Mucosa of stomach (tissue), 1 donor: ENCODE measurements around the gene OSBPL10.

Source experiments
- H3K27me3 ChIP-seq: one replicate; pipeline ENCODE4 v1.7.0; 2013; ENCODE audit warnings: mild to moderate bottlenecking, low read length; ENCODE audit not compliant: control insufficient read depth, insufficient read depth
- H3K36me3 ChIP-seq: one replicate; pipeline ENCODE4 v1.7.0; 2013; ENCODE audit warnings: low read length; ENCODE audit not compliant: control insufficient read depth, insufficient read depth
- H3K4me1 ChIP-seq: one replicate; pipeline ENCODE4 v1.7.0; 2013; ENCODE audit warnings: mild to moderate bottlenecking, low read length; ENCODE audit not compliant: control insufficient read depth, insufficient read depth
- H3K4me3 ChIP-seq: one replicate; pipeline ENCODE4 v1.7.0; 2013; ENCODE audit warnings: low read length
- H3K9ac ChIP-seq: one replicate; pipeline ENCODE4 v1.7.0; 2013; ENCODE audit warnings: mild to moderate bottlenecking, low read length, moderate library complexity
- H3K9me3 ChIP-seq: one replicate; pipeline ENCODE4 v1.7.0; 2013; ENCODE audit warnings: mild to moderate bottlenecking, low read length, moderate library complexity; ENCODE audit not compliant: control insufficient read depth
- donor health status: Pancreatic carcinoma.

Gene OSBPL10

DNA sequence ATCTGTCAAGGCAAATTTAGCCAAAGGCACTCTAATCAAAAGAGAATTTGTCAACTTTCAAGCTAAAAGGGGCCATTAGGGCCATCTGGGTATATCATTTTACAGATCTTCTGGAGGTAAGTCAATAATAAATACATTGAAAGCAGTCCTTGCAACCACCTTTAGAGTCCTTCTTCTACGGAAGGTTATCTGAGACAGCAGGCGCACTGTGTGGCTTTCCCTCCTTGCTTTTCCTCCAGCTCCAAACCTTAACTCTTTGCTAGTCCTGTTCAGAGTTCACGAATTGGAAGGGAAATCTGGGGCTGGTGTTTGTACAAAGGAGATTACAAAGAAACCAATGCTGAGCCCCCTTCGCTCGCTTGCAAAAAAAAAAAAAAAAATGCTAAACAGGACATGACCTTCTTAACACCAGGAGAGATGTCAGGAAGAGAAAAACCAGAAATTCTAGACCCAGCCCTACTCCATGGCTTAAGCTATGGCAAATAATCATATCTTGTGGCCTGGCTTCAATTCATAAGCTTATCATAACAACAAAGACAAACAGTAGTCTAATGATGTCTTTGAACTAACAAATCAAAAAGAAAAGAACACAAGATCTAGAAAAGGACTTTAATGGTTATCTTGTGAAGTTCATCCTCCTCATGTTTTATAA lies 232.7 kb downstream of the OSBPL10 start:
- Histone ChIP-seq H3K9me3 (no peaks in the 10 kb centered on the region), H3K9ac (no peak overlapping the region), H3K27me3 (no peaks in the 10 kb centered on the region), H3K4me1 (no peaks in the 10 kb centered on the region), H3K4me3 (no peak overlapping the region), H3K36me3 (no peaks in the 10 kb centered on the region)

DNA sequence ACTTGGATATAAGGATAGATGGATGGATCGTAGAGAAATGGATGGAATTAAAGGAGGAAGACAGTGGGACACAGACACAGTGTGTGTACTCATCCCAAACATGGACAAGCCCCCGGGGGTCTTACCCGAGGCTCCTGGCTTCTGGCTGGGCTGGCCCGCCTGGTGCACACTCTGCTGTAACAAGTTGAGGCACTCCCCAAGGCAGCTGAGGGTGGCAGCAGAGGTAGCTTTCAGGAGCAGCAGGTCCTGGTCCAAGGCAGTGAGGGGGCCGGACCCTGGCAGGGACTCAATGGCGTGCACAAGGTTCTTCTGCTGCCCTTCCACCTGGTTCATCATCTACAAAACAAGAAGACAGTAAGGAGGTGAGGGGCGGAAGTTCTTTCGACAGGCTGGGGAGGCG lies 233.3 kb downstream of the OSBPL10 start:
- Histone ChIP-seq H3K27me3 (no peaks in the 10 kb centered on the region), H3K4me1 (no peaks in the 10 kb centered on the region), H3K9ac (no peak overlapping the region), H3K9me3 (no peaks in the 10 kb centered on the region), H3K4me3 (no peak overlapping the region), H3K36me3 (no peaks in the 10 kb centered on the region)

DNA sequence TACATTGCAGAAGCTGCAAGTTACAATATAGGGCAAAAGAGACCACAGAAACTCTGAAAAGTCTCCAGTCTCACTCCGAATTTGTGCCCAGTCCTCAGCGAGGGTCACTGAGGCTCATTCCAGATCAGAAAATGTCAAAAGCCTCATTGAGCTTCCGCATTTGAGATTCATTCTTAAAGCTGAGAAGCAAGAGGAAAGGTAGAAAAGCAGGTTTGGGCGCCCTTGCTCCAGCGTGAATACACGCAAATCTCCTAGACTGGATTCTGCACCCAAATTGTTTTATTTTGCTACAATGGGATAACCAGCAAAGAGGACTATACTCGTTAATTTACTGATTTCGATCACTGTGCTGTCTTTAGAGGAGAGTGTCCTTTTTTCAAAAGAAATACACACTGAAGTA lies 236.1 kb downstream of the OSBPL10 start:
- Histone ChIP-seq H3K4me1 (no peaks in the 10 kb centered on the region), H3K27me3 (no peaks in the 10 kb centered on the region), H3K4me3 (no peak overlapping the region), H3K9ac (no peak overlapping the region), H3K36me3 (no peaks in the 10 kb centered on the region), H3K9me3 (no peaks in the 10 kb centered on the region)

DNA sequence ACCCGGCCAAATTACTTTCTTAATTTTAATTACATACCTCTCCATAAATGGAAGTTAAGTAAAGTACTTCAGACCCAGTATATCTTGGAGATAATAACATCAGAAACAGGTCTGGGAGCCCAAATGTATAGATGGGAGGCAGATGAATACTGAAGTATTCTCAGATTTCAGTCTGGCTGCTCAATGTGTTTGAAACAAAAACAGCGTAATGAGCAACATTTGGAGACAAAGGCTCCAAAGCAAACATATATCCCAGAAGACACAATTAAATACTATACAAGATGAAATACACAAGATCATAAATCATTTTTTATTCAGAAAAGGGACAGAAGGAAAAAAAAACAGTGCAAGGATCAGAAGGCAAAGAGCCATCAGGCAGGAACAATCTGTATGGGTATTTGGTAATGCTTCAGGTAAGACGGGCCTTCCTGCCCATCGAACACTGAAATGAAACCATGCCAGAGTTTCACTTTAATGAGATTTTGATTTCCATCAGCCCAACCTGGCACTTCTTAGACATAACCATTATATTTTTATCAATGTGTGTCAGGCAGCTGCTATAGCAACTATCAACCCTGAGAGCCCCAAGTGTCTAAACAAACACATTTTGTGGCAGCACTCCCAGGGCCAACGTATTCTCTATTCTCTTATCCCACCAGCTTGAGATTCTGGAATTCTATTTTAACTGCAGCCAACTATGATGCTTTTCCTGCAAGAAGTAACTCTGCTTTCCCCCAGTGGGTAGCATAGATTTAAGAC lies 237.6 kb downstream of the OSBPL10 start:
- Histone ChIP-seq H3K4me3 (no peak overlapping the region), H3K4me1 (no peaks in the 10 kb centered on the region), H3K36me3 (no peaks in the 10 kb centered on the region), H3K9me3 (no peaks in the 10 kb centered on the region), H3K9ac (no peak overlapping the region), H3K27me3 (no peaks in the 10 kb centered on the region)

DNA sequence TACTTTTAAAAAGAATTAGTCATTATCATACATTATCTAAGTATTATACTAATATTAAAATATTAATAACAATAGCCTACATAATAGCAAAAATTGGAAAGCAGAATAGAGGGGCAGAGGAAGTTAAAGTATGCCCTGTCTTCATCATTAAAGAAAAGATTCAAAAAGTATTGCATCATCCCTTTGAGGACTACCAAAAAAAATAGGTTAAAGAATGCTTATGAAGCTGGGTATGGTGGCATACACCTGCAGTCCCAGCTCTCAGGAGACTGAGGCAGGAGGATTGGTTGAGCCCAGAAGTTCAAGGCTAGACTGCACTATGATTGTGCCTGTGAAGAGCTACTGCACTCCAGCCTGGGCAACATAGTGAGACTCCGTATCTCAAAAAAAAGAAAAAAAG lies 240.7 kb downstream of the OSBPL10 start:
- Histone ChIP-seq H3K9me3 (no peaks in the 10 kb centered on the region), H3K27me3 (no peaks in the 10 kb centered on the region), H3K4me1 (no peaks in the 10 kb centered on the region), H3K9ac (no peak overlapping the region), H3K4me3 (no peak overlapping the region), H3K36me3 (no peaks in the 10 kb centered on the region)

DNA sequence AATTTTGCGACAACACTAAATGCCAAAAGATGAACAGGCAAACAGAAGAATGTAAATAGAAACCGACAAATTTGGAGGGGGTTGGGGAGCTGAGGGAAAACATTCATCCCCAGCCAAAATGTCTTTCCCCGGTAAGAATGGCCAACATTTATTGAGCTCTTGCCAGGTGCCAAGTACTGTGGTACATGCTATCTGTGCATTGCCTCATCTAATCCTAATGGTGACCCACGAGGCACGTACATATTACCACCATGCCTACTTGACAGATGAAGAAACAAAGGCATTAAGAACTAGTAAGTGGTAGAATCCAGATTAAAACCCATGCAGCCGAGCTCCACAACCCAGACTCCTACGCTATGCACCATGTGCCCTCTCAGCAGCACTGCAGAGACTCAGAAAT lies 242.7 kb downstream of the OSBPL10 start:
- Histone ChIP-seq H3K4me3 (no peak overlapping the region), H3K9me3 (no peaks in the 10 kb centered on the region), H3K4me1 (no peaks in the 10 kb centered on the region), H3K9ac (no peak overlapping the region), H3K27me3 (no peaks in the 10 kb centered on the region), H3K36me3 (no peaks in the 10 kb centered on the region)

DNA sequence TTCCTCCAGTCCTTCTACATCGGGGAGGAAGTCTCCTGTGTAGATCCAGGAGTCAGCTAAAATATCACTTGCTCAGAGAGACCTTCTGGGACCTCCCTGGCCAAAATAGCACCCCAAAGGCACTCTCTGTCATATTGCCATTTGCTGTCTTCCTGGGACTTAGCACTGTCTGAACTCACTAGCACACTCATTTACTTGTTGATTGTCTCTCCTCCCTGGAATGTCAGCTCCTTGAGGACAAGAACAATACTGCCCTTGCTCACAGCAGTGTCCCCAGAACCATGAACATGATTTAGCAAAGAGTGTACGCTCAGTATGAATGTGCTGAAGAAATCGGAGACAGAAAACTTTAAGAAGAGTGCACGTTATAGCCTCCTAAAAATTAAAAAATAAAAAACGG lies 245.4 kb downstream of the OSBPL10 start:
- Histone ChIP-seq H3K9ac (no peak overlapping the region), H3K9me3 (no peaks in the 10 kb centered on the region), H3K27me3 (no peaks in the 10 kb centered on the region), H3K36me3 (no peaks in the 10 kb centered on the region), H3K4me3 (no peak overlapping the region), H3K4me1 (no peaks in the 10 kb centered on the region)

DNA sequence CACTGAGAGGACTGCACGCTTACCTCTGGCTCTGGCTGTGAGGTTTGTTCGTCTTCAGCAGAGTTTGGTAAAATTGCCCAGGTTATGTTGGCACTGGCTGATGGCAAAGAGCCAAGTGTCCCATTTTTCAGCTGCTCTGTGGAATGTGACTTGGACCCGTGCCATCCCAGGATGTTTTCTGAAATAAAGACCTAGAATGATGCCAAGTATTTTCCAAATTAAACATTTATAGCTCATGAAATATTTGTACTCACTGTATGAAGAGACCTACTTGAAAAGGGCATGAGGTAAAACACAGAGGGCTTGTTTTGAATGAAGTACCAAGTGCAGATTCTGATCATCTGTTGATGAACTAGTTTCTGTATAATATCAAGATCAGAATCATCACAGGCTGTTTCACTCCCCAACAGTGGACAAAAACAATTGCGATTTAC lies 247.8 kb downstream of the OSBPL10 start:
- Histone ChIP-seq H3K4me1 (no peaks in the 10 kb centered on the region), H3K36me3 (no peaks in the 10 kb centered on the region), H3K4me3 (no peak overlapping the region), H3K27me3 (no peaks in the 10 kb centered on the region), H3K9me3 (no peaks in the 10 kb centered on the region), H3K9ac (no peak overlapping the region)

DNA sequence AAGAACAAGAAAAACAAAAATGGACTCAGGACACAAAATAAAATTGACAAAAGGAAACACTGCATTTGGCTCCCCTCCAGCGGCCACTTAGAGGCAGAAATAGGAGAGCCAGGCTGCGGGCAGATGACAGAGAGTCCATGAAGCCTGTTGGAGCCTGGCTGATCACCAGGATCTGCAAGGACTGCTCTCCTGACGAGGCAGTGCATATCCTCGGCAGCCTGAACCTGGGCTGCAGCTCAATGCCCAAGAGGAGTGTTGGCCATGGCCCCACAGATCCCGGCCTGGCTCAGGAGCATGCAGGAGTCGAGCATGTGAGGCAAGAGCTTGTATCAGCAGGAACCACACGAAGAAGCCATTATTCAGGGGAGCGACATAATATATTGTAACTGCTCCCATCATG lies 248.5 kb downstream of the OSBPL10 start:
- Histone ChIP-seq H3K4me1 (no peaks in the 10 kb centered on the region), H3K9ac (no peak overlapping the region), H3K4me3 (no peak overlapping the region), H3K27me3 (no peaks in the 10 kb centered on the region), H3K9me3 (no peaks in the 10 kb centered on the region), H3K36me3 (no peaks in the 10 kb centered on the region)

DNA sequence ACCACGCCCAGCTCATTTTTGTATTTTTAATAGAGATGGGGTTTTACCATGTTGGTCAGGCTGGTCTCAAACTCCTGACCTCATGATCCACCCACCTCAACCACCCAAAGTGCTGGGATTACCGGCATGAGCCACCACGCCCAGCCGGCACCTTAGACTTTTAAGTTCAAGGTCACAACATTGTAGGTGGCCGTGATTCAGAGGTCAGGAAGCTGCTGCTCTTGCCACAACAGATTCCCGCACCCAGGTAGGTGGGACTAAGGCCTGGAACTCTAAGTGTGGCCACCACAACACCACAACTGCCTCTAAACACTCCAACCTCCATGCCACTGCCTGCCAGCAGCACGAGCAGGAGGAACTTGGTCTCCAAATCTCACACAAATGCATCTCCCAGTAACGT lies 251.5 kb downstream of the OSBPL10 start:
- Histone ChIP-seq H3K4me1 (no peaks in the 10 kb centered on the region), H3K9ac (no peak overlapping the region), H3K4me3 (no peak overlapping the region), H3K27me3 (no peaks in the 10 kb centered on the region), H3K9me3 (no peaks in the 10 kb centered on the region), H3K36me3 (no peaks in the 10 kb centered on the region)

DNA sequence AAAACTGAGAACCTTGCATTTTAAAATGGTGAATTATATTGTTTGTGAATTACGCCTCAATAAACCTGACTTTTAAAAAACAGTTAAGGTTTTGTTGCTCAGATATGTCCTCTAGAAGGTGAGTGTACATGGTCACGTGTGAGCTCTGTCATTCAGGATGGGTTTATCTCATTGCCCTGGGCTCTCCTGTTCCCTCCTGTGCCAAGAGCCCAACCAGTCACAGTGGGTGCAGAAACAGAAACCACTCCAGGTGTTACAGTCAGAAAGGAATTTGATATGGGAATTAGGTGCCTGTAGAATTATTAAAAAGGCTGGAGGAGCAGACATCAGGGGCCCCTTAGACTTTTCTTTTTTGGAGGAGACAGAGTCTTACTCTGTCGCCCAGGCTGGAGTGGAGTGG lies 252.0 kb downstream of the OSBPL10 start:
- Histone ChIP-seq H3K9me3 (no peaks in the 10 kb centered on the region), H3K27me3 (no peaks in the 10 kb centered on the region), H3K4me1 (no peaks in the 10 kb centered on the region), H3K9ac (no peak overlapping the region), H3K36me3 (no peaks in the 10 kb centered on the region), H3K4me3 (no peak overlapping the region)

DNA sequence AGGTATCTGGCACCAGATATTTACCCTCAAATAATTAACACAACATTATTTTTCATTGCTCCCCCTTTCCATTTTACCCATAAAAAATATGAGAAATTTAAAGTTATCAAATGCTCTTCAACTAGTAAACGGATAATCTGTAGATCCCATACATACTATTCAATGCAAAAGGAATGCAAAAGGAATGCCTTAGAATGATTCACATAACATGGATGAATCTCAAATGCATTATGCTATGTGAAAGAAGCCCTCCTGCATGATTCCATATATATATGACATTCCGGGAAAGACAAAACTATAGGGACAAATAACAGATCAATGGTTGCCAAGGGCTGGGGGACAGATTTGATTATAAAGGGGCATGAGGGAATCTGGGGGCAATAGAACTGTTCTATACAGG lies 252.7 kb downstream of the OSBPL10 start:
- H3K9ac ChIP-seq, result no peak overlapping the region
- H3K4me3 ChIP-seq, result no peak overlapping the region
- H3K4me1 ChIP-seq, result no peaks in the 10 kb centered on the region
- no peaks in the 10 kb centered on the region for H3K36me3 ChIP-seq
- no peaks in the 10 kb centered on the region for H3K27me3 ChIP-seq
- no peaks in the 10 kb centered on the region for H3K9me3 ChIP-seq
